ENCODE measurements around the gene WFDC1.
"Not testable (repeated sequence)": the region's sequence is repeated elsewhere in the genome, so short reads cannot be mapped to it uniquely, and the experiment has no call there.

WFDC1 gene

GRCh38 chr16:84331998-84332780, 37.5 kb downstream of the WFDC1 start:
- Histone ChIP-seq H3K27me3 (replicated peaks; ENCODE audit: control insufficient read depth, insufficient read depth, low read length) (no peaks in the 10 kb centered on the region; the same call in 1 of the 2 replicates), H3K36me3 (ENCODE audit: control insufficient read depth, insufficient read depth, low read length) (no peaks in the 10 kb centered on the region), H3K4me3 (replicated peaks; ENCODE audit: low read depth, low read length) (no peak overlapping the region)
- TF ChIP-seq, protein P1, sequence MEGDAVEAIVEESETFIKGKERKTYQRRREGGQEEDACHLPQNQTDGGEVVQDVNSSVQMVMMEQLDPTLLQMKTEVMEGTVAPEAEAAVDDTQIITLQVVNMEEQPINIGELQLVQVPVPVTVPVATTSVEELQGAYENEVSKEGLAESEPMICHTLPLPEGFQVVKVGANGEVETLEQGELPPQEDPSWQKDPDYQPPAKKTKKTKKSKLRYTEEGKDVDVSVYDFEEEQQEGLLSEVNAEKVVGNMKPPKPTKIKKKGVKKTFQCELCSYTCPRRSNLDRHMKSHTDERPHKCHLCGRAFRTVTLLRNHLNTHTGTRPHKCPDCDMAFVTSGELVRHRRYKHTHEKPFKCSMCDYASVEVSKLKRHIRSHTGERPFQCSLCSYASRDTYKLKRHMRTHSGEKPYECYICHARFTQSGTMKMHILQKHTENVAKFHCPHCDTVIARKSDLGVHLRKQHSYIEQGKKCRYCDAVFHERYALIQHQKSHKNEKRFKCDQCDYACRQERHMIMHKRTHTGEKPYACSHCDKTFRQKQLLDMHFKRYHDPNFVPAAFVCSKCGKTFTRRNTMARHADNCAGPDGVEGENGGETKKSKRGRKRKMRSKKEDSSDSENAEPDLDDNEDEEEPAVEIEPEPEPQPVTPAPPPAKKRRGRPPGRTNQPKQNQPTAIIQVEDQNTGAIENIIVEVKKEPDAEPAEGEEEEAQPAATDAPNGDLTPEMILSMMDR (IDR thresholded peaks at IDR 0.05; ENCODE audit: insufficient read depth, low read length, poor library complexity, severe bottlenecking): no peak
- no peak for DNase-seq (ENCODE audit: extremely low read depth, insufficient read length)

DNA sequence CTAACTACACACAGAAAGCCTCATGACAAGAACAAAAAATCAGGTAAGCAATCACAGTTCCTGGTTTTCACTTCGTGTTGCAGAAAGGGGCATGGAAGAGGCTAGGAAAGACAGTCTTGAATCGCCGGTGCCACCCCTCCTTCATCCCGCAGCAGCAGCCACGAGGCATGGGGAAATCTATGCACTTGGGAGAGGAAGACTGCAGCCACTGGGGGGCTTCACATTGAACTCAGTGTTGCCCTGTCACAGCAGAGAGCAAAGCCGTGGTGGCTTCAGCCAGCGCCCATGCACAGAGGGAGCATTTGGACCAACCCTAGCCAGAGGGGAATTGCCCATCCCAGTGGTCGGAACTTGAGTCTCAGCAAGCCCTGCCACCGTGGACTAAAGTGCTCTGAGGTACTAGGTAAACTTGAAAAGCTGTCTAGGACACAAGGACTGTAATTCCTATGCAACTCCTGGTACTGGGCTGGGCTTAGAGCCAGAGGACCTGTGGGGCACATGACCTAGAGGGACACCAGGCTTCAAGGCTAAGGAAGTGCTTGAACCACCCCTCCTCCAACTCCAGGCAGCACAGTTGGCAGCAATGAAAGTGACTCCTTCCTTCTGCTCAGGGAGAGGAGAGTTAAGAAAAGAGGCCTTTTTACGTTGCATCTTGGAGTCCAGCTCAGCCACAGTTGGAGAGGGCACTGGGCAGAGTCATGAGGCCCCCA, 38.5 kb downstream of the WFDC1 start:
- TF ChIP-seq, protein P1 (IDR thresholded peaks at IDR 0.05; ENCODE audit: insufficient read depth, low read length, poor library complexity, severe bottlenecking): no peak
- Histone ChIP-seq H3K4me3 (replicated peaks; ENCODE audit: low read depth, low read length) (no peak overlapping the region), H3K27me3 (replicated peaks; ENCODE audit: control insufficient read depth, insufficient read depth, low read length) (no peaks in the 10 kb centered on the region; the same call in 1 of the 2 replicates), H3K36me3 (ENCODE audit: control insufficient read depth, insufficient read depth, low read length) (no peaks in the 10 kb centered on the region)
- DNase-seq (ENCODE audit: extremely low read depth, insufficient read length): no peak

DNA sequence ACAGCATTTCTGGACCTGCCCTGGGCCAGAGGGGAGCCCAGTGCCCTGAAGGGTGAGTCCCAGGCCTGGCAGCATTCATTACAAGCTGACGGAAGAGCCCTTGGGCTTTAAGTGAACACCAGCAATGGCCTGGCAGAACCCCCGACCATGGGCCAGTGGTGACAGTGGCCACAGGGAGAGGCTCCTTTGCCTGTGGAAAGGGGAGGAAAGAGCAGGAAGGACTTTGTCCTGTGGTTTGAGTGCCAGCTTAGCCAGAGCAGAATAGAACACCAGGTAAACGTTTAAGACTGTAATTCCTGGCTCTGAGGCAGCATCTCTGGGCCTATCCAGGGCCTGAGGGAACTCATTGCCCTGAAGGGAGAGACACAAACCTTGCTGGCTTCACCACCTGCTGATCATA, 39.4 kb downstream of the WFDC1 start:
- TF ChIP-seq, protein P1 (IDR thresholded peaks at IDR 0.05; ENCODE audit: insufficient read depth, low read length, poor library complexity, severe bottlenecking): no peak
- Histone ChIP-seq H3K27me3 (replicated peaks; ENCODE audit: control insufficient read depth, insufficient read depth, low read length) (no peaks in the 10 kb centered on the region; the same call in 1 of the 2 replicates), H3K36me3 (ENCODE audit: control insufficient read depth, insufficient read depth, low read length) (no peaks in the 10 kb centered on the region), H3K4me3 (replicated peaks; ENCODE audit: low read depth, low read length) (no peak overlapping the region)
- no peak for DNase-seq (ENCODE audit: extremely low read depth, insufficient read length)

- TF ChIP-seq, protein P1 (IDR thresholded peaks at IDR 0.05; ENCODE audit: insufficient read depth, low read length, poor library complexity, severe bottlenecking): no peak
These were observed 39.8 kb downstream of the WFDC1 start for GRCh38 chr16:84334482-84334881.

GRCh38 chr16:84337236-84337635, 42.6 kb downstream of the WFDC1 start:
- not testable (repeated sequence) for H3K4me3 ChIP-seq (replicated peaks; ENCODE audit: low read depth, low read length); DNase-seq (ENCODE audit: extremely low read depth, insufficient read length); H3K36me3 ChIP-seq (ENCODE audit: control insufficient read depth, insufficient read depth, low read length); H3K27me3 ChIP-seq (replicated peaks; ENCODE audit: control insufficient read depth, insufficient read depth, low read length)

More at GRCh38 chr16:84334482-84334881, 39.8 kb downstream of the WFDC1 start:
- no peak for DNase-seq (ENCODE audit: extremely low read depth, insufficient read length)
- no peaks in the 10 kb centered on the region for H3K36me3 ChIP-seq (ENCODE audit: control insufficient read depth, insufficient read depth, low read length)
- H3K27me3 ChIP-seq (replicated peaks; ENCODE audit: control insufficient read depth, insufficient read depth, low read length): no peaks in the 10 kb centered on the region; the same call in 1 of the 2 replicates
- H3K4me3 ChIP-seq (replicated peaks; ENCODE audit: low read depth, low read length): no peak overlapping the region

GRCh38 chr16:84339311-84339710, 44.6 kb downstream of the WFDC1 start:
- TF ChIP-seq, protein P1 (IDR thresholded peaks at IDR 0.05; ENCODE audit: insufficient read depth, low read length, poor library complexity, severe bottlenecking): no peak
- H3K27me3 ChIP-seq (replicated peaks; ENCODE audit: control insufficient read depth, insufficient read depth, low read length): no peaks in the 10 kb centered on the region; the same call in 1 of the 2 replicates
- H3K4me3 ChIP-seq (replicated peaks; ENCODE audit: low read depth, low read length): no peak overlapping the region
- H3K36me3 ChIP-seq (ENCODE audit: control insufficient read depth, insufficient read depth, low read length): no peaks in the 10 kb centered on the region
- DNase-seq (ENCODE audit: extremely low read depth, insufficient read length): no peak

All from GM06990 (cell line).